HG03460 (cell line): ENCODE measurements around the gene CAPN8.
A peak's percentile ranks its signal among the peaks of the same experiment; 100 is the strongest.

ENCODE experiments used
- ATAC-seq: cut with Tn5 transposase; IDR thresholded peaks from one replicate; pipeline ENCODE4 v1.9.1; 2021; ENCODE audit not compliant: unreplicated experiment

The CAPN8 gene

DNA sequence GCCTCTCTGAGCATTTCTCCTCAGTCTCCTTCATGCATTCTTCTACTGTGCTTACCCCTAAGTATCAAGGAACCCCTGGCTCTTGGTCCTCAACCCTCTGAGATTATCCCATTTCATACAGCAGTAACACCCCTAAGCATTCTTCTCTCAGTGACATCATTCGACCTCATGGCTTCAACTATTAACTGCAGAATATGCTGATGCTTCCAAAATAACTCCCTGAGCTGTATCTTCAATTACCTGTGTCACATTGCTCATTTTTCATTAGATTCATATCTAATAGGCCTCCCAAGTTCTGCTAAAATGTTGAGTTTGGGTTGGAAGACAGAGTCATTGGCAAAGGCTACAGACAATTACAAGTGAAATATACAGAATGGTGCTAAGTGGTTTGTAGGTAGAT lies 7.5 kb downstream of the CAPN8 start:
- ATAC-seq: no peak

DNA sequence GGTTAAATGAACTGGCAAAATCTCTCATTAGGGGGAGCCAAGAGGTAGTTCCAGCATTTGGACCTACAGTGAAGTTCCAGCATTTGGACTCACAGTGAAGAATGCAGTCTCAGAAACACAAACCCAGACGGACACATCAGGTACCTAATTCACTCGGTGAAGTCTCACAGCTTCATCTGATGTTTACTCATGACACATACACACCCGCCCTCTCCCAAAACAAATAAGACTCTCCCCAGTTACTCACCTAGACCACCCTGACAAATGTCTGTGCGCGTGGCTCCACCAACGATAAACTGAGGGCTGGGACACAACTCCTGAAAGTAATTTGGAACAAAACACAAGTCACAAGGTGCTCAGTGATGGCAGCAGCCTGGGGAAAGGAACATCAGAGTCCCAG lies 11.4 kb downstream of the CAPN8 start:
- no peak for ATAC-seq

DNA sequence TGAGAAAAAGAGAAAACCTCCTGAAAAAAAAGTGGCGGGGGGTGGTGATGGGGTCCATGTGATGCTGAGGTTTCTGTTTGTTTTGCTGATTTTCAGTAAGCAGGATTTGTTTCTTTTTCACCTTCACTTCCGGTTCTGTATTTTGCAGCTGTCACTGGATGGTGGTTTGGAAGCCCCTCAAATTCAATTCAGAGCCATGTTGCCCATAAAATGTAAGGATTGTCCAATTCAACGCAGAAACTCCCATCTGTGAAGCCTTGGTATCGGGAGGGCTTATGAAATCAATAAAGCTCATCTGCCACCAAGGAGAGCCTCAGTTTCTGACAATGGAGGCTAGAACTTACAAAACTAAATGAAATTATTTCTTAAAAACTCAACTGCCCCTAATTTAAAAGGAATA lies 12.1 kb downstream of the CAPN8 start:
- no peak for ATAC-seq

DNA sequence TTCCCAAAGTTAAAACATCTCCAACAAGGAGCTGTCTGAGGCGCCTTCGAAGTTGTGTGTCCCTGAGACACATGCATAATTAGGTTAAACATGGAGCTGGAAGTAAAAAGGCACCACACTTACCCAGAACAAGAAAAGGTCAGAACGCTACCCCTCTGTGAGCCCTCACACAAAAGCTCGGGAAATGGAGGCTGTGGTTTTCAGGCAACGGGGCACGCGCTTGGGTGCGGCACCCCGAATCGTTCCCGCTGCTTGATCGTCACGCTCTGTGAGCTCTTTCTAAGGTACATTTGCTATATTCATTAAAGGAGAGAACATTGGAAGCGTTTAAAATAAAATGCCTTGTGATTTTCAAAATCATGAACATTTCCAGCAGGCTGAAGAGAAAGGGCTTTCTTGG lies 12.5 kb downstream of the CAPN8 start:
- ATAC-seq: no peak

DNA sequence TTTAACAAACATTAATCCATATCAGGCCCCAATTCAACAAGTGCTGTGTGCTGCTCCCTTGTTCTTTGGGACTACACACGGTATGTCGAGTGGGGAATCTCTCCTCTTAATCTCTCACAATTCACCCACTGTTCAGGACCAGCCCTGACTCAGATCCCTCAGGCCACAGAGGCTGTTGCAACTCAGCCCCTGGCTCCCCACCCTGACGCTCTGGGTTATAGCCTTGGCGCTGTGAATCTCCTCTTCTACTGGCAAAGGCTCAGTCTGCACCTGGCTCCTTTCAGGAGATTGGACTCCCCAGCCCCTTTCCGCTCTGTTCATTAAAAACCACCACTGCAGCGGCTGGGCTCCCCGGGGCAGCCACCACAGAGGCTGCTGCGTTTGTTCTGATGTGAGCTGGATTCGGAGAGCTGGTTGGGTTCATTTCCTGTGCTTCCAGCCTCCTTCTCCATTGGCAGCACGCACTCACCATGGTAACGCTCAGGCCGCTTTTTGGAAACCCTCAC lies 13.0 kb downstream of the CAPN8 start:
- no peak for ATAC-seq

DNA sequence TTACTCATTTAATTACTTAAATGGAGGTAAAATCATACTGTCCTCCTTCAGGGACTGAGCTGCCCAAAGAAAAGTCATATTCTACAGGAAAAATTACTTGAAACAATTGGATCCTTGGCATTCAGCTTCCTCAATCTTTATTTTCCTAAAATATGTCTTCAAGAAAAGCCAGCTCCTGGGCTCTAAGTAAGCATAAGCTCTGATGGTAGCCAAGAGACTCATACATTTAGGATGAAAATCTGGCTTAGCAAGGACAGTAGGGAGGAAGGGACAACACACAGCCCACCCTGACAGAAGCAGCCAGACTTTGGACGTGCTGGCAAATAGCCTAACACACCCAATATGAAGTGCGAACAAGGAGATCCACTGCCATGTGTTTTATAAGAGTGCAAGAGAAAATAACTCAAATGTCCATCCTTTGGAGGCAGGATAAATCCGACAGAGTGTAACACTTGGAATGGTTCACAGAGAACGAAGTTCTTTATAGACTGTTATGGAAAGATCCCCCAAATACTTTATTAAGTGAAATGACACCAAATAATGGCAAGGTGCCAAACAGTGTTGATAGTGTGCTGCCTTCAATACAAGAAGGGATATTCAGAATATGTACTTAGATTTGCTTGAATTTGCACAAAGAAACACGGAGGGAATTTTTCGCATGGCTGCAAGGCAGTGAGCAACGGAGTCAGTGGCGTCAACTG lies 14.1 kb downstream of the CAPN8 start:
- no peak for ATAC-seq

DNA sequence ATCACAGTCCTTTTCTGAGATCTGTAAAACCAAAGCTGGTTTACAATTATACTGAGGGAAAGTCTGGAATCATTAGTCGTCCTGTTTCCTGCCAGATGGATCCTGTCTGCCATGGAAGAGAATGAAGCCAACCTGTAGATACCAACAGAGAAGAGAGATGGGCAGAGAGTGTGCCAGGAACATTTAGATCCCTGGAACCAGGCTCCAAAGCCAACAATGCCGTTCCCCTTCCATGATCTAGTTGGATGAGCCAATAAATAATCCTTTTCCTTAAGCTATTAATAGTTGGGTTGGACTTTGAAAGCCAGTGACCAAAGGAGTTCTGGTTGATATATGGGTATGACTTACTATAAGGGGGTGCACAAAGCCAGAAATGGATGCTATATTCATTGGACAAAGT lies 15.0 kb downstream of the CAPN8 start:
- no peak for ATAC-seq

DNA sequence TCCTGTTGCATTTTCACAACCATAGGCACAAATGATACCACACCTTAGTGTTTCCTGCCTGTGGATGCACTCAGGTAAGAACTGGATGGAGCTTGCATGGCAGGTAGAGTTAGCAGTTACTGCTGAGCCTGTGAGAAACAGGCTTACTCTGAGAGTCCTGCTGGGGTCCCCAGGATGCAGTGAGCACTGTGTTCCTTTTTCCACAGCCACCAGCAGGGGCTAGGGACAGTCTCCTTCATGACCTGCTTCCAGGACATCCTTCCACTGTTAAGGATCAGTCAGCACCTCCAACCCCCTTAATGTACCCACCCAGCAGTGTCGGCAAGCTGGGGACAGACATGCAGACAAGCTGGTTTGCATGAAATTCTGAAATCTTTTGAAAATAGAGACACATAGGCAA lies 16.3 kb downstream of the CAPN8 start:
- ATAC-seq: no peak

DNA sequence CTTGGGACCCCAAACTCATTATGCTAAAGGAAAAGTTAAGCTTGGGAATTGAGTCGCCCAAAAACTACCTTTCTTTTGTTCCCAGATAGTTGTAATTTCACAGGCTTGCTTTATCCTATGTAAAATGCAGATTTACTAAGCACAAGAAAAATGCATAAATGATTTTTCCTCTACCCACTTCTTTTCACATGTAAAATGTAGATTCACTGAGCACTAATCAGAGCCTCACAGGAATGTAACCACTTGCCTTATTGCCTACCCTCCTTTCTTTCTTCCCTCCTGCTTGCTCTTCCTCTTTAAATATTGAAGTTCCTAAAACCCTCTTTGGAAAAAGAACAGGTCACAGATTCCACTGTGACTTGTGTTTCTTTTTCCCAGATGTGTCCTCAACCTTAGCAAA lies 18.3 kb downstream of the CAPN8 start:
- ATAC-seq: no peak

DNA sequence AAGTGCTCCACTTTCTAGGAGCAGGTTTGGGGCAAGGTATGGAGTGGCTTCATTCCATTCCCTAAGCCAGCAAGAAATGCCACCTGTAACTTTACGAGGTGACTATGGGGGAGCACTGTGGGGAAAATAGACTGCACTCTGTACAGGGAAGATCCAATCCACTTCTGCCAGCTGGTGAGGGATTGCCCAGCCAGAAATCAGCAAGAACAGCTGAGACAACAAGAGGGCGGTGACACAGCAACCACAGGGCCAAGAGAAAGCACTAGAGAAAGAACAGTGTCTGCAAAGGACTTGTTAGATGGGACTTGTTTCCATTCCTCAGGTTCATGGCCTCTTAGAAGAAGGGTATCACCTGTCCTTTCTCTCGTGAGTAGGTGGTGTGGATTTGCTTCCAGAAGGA lies 19.6 kb downstream of the CAPN8 start:
- no peak for ATAC-seq

DNA sequence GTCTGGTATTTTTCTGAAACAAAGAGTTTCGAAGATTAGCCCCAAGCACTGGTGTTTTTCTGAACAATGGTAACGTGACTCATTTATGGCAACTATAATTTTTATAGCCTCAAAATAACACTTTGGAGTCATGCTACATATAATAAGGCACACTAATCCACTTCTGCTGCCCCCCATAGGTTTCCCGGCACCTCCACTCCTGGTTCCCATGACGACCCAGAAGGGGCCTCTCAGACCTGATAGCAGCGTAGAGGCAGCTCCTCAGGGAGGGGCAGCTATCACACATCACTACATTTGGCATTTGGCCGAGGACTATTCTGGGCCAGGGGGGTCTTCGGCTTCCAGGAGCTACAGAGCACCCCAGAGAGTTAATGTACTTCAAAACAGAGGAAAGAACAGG lies 23.3 kb downstream of the CAPN8 start:
- no peak for ATAC-seq

DNA sequence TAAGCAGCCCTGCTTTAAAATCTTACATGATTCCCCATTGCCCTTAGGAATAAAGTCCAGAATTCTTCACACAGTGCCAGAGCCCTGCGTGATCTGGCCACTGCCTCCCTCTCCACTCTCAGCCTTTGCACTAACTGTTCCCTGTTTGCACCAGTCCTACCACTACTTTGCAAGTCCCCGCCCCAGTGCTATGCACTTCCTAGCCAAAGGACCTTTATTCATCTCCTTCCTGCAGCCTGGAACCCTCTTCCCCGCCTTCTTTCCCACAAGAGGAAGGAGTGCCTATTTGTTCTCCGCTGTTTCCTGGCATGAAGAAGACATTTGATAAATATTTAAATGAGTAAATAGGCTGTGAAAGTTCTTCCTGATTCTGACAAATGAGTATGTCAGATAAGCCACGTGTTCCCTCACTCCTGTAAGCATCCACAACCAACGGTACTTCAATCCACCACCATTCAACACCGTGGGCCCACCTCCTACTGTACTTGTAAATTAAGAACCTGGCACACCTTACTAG lies 23.9 kb downstream of the CAPN8 start:
- ATAC-seq: no peak

DNA sequence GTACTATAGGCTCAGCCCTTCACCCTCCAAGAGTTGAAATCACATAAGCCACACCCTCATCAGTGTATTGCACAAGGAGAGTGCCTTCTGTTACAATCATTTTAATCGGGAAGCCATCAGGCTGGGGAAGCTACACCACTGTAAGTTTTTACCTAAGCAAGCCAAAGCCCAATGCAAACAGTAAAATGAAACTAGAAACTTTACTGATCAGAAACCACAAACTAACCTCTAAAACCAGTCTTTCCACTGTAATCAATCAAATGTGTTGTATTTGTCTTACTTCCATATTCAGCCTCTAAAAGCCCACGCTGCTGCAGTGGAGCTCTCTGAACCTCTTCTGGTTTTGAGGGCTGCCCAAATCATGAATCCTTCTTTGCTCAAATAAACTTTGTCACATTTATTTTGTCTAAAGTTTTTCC lies 26.2 kb downstream of the CAPN8 start:
- no peak for ATAC-seq

DNA sequence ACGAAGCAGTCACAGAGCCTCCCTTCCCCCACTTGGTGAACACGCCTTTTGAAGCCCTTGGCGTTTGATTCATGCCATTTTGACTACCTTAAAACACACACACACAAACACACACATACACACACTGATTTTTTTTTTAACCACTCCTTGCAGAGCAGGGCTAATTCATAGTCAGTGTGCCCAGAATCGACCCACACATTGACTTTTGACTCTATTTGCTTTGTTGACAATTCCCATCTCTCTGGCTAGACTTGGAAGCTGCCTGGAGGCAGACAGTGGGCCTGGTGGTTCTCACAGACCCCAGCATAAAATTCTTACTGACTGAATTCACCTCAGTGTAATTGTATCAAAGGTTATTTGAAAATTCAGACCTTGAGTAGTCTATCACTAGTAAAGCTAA lies 30.3 kb downstream of the CAPN8 start:
- no peak for ATAC-seq

DNA sequence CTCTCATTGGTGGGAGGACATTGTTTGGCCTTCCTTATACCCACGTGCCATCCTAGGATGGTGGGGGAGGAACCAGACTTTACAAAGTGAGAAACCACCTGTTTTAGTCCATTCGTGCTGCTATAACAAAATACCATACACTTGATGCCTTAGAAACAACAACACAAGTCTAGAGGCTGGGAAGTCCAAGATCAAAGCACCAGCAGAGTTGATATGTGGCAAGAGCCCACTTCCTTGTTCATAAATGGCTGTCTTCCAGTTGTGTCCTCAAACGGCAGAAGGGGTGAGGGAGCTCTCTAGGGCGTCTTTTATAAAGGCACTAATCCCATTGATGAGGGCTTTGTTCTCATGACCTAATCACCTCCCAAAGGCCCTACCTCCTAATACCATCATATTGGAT lies 31.1 kb downstream of the CAPN8 start:
- no peak for ATAC-seq

DNA sequence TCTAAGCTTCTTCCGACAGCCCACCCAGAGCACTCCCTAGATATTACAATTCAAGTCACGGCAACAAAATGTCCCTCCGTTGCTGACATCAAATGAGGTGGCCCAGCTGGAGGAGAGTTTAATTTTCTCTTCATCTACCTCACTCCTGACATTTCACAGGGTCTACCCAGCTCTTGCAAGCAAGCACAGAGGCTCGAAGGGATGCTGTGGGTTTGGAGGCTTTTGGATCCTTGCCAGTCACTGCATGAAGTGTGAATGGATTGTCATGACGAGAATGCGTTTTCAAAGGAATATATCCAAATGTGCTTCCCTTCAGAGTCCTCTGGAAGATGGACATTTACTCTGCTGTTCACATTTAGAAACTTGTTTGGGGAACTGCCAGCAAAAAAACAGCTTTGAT lies 33.5 kb downstream of the CAPN8 start:
- ATAC-seq: no peak

DNA sequence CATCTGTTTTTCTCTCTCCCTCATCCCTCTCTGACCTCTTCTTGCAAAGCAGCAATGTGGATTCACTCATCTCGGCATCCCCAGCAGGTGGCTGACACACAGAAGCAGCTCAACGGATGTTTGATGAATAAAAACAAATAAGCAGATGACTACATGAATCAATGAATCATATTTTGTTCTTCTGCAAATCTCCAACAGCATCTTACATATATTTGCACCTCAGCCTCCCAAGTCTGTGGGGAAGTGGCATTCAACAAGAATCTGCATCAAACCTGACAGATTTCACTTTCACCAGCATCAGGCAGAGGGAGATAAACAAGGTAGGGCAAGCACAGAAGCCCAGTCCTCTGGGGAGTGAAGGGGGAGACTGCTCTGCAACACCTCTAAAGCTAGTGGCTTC lies 34.0 kb downstream of the CAPN8 start:
- ATAC-seq: no peak

DNA sequence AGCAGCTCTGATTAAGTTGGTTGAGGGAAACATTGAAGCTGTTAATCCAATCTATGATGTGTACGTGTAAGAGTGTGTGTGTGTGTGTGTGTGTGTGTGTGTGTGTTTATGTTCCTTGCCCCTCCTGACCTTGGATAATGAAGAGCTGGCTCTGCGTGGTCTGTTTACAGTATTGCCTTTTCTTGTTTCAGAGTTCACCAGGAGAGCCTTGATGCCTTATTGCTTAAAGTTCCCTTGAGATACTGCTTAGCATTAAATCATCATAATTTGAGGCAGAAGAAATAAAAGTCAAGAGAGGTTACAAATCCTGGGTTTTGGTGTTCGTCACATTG lies 36.4 kb downstream of the CAPN8 start:
- no peak for ATAC-seq

DNA sequence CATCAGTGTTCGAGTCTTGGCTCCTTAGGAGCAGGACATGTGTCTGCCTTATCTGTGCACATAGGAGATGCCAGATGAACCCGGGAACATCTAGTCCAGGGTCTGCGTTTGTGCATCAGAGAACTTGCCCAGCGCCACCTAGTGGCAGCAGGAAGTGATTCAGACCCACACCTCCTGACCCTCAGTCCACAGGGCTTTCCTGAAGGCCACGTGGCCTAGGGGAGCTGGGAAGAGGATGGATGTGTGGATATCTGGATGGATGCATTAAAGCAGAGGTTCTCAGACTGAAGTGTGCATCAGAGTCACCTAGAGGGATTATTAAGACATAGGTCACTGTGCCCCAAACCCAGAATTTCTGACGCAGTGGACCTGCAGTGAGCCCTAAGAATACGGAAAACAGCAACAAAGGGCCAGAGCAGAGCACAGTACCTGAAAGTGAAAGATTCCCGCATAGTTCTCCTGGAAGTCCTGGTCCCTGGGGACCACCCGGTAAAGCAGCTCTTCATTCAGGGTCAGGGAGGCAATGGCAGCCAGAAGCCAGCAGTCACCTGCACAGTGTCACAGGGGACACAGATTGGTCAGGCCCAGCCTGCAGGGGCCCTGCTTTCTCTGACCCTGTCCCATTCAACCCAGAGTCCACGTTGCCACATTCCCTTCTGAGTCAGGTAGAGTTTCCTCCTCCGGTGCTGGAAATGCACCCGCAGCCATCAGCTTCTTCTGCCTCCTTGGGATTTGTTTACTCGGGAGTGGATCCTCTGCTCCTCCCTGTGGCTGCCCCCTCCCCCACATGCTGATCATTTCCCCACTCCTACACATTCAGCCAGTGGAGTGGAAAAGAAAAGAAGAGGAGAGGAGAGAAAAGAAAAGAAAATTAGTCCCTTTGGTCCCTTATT lies 37.0 kb downstream of the CAPN8 start:
- no peak for ATAC-seq

DNA sequence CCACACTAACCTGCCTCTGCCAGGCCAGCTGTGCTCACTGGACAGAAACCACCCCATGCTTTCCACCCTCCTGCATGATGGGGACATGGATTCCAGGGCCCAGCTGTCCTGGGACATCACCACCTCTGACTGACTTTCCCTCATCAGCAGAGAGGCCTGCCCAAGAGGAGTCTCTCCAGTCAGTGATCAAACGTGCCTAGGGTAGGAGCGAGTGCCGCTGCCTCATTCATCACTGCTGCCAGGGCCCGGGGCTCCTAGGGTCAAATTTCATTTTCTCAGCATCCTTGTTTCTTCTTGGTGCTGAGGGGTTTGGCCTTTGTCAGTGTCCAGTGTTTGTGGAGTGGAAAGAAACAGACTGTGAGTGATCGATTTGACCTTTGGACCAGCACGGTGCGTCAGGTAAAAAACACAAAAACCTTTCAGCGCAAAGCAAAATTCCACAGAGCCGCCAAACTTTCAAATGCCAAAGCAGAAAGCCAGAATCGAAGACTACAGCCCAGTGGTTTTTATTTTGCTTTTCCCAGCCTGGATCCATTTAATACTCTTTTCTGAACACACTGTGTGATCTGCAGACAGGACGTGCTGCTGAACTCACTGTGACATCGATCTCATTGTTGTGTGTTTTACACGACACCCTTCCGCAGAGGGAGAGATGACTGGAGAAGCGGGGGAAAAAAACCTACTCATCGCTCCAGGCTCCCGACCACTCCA lies 43.2 kb downstream of the CAPN8 start:
- ATAC-seq: no peak

DNA sequence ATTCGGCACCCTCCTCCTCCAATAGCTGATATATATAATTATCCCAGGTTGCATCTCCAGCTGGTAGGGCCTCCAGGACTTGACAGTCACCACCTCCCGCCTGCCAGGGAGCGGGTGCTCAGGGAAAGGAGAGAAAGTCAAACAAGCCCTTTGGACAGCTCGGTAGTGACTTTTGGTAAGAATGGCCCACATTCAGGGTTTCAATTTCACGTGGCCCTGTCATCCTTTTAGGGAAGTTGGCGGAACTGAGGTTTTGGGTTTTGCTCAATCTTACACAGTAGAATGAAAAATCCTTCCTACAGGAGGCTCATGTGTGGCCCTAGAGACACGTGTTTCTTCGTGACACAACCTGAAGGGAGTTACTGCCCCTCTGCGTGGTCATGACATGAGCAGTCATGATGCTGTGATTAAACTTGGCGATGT lies 44.2 kb downstream of the CAPN8 start:
- ATAC-seq: peak; percentile 84
